Liver (tissue), 2 donors: Measurements from ENCODE around the gene CZIB.

ENCODE experiments used
- TF ChIP-seq, protein P1 (sequence below): fragments of 150-350 bp; IDR thresholded peaks from 2 replicates; pipeline ENCODE4 v1.5.1; 2017; ENCODE audit warnings: improper control_type of control experiment, low read depth, low read length; ENCODE audit not compliant: missing input control
- TF ChIP-seq, protein P2 (sequence below): IDR thresholded peaks from 2 replicates; pipeline ENCODE4 v1.6.1; 2016; ENCODE audit warnings: antibody characterized with exemption
- donor health status: healthy.

DNA sequence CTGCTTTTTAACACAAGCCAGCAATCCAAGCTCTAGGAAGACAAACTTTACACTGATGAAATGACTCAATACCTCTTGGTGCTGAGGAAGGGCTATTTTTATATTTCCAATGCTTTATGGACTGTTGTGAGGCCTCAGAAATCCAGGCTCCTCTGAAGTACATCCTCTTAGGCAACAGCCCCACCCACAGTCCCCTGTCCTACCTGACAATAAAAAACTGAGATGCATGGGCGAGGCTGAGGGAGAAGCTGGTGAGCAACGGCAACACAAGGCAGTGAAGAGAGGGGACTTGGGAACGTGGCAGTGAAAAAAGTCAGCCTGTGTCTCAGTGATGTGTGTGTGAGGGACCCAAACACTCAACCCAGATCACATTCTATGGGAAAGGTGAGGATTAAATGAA, 33.9 kb downstream of the CZIB start:
- TF ChIP-seq, protein P1, sequence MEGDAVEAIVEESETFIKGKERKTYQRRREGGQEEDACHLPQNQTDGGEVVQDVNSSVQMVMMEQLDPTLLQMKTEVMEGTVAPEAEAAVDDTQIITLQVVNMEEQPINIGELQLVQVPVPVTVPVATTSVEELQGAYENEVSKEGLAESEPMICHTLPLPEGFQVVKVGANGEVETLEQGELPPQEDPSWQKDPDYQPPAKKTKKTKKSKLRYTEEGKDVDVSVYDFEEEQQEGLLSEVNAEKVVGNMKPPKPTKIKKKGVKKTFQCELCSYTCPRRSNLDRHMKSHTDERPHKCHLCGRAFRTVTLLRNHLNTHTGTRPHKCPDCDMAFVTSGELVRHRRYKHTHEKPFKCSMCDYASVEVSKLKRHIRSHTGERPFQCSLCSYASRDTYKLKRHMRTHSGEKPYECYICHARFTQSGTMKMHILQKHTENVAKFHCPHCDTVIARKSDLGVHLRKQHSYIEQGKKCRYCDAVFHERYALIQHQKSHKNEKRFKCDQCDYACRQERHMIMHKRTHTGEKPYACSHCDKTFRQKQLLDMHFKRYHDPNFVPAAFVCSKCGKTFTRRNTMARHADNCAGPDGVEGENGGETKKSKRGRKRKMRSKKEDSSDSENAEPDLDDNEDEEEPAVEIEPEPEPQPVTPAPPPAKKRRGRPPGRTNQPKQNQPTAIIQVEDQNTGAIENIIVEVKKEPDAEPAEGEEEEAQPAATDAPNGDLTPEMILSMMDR, result no peak
- TF ChIP-seq, protein P2, sequence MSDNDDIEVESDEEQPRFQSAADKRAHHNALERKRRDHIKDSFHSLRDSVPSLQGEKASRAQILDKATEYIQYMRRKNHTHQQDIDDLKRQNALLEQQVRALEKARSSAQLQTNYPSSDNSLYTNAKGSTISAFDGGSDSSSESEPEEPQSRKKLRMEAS, result no peak
